ENCODE measurements around the gene PSTPIP1. TPM values are rescaled to one million over a fixed set of nuclear protein-coding genes. Genes with fewer than 3 reads are reported as not detected.

Gene PSTPIP1
- total and polyA plus RNA-seq, 10 of the 15 experiments (the other 5 are each of a cell fraction or from before 2014, with no cell fraction given), result 0.50 to 29.3 (median 14.5) TPM

- no peaks in the 10 kb centered on the region for H3K36me3 ChIP-seq (ENCODE audit: control insufficient read depth in 2 of 2, insufficient read depth in 2 of 2, low read length in 1 of 2)
- DNase-seq (ENCODE audit: low read depth, low spot score) (no peak), ATAC-seq (no peak), FAIRE-seq (no peak)
- CTCF ChIA-PET, result interaction anchor here (0.8 to 6.4 kb wide), 3 partner anchors 29 to 525 kb away, joined by 3 to 57 read pairs (median 5); no protein-coding TSS in a partner anchor
- no peaks in the 10 kb centered on the region for H3K27me3 ChIP-seq (replicated peaks in 1 of 2; ENCODE audit: control insufficient read depth in 2 of 2, insufficient read depth in 2 of 2, low read length in 1 of 2)
- H2AFZ ChIP-seq (ENCODE audit: control insufficient read depth, low read depth, low read length), result no peak overlapping the region
- SMC1A ChIA-PET (ENCODE audit: uncharacterized antibody, unreplicated experiment), result interaction anchor here (1.2 to 22.2 kb wide), 7 partner anchors 12 to 403 kb away, joined by 3 to 375 read pairs (median 4); partner anchors contain the start of gene HMG20A
- H3K27ac ChIP-seq (ENCODE audit: control insufficient read depth, insufficient read depth), result no peak overlapping the region
- H3K4me2 ChIP-seq (ENCODE audit: control insufficient read depth, insufficient read depth), result no peak overlapping the region
- POLR2A ChIA-PET, result interaction anchor here (0.6 to 4.0 kb wide), 5 partner anchors 19 to 44 kb away, joined by 3 to 19 read pairs (median 3); no protein-coding TSS in a partner anchor
- H3K4me1 ChIP-seq (ENCODE audit: control insufficient read depth, insufficient read depth, low read length), result peaks cover 63% of the 10 kb centered on the region
- intact Hi-C loops (cut with micrococcal nuclease; ENCODE audit: unreplicated experiment) (no loop called here), in situ Hi-C loops (cut with MboI) (no loop called here)
- H3K9ac ChIP-seq (ENCODE audit: control insufficient read depth, insufficient read depth, low read length), result no peak overlapping the region
- TF ChIP-seq NFYA (IDR thresholded peaks at IDR 0.05; ENCODE audit: borderline replicate concordance, low read depth, low read length) (no peak), ATF3 (IDR thresholded peaks at IDR 0.05; ENCODE audit: borderline replicate concordance, extremely low read depth, low read depth, low read length) (no peak), POLR2AphosphoS5 (IDR thresholded peaks at IDR 0.05; ENCODE audit: low read length) (no peak), CBFB (IDR thresholded peaks at IDR 0.05; ENCODE audit: low read depth) (no peak), PAX8 (IDR thresholded peaks at IDR 0.05) (no peak), CEBPZ (IDR thresholded peaks at IDR 0.05; ENCODE audit: low read depth, low read length) (no peak), EGR1 (IDR thresholded peaks at IDR 0.05; ENCODE audit: borderline replicate concordance in 1 of 2, low read depth in 2 of 2, low read length in 2 of 2) (no peak), MYB (IDR thresholded peaks at IDR 0.05; ENCODE audit: borderline replicate concordance, low read depth, low read length) (no peak)
- TF ChIP-seq, protein P1, sequence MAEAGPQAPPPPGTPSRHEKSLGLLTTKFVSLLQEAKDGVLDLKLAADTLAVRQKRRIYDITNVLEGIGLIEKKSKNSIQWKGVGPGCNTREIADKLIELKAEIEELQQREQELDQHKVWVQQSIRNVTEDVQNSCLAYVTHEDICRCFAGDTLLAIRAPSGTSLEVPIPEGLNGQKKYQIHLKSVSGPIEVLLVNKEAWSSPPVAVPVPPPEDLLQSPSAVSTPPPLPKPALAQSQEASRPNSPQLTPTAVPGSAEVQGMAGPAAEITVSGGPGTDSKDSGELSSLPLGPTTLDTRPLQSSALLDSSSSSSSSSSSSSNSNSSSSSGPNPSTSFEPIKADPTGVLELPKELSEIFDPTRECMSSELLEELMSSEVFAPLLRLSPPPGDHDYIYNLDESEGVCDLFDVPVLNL (IDR thresholded peaks at IDR 0.05; ENCODE audit: low read depth, low read length), result no peak
- H3K9me3 ChIP-seq (replicated peaks; ENCODE audit: control insufficient read depth, insufficient read depth, low read length), result no peaks in the 10 kb centered on the region
- WGBS (ENCODE audit: insufficient coverage, insufficient replicate concordance, low lambda C conversion rate, missing lambda C conversion rate), result 86% methylated on average over 20 of the region's 20 CpGs
- no TSS peak for BruUV-seq (replicated peaks)
- H3K79me2 ChIP-seq (ENCODE audit: control insufficient read depth, insufficient read depth, low read length), result no peaks in the 10 kb centered on the region
- RAD21 ChIA-PET (ENCODE audit: unreplicated experiment), result interaction anchor here (0.9 to 15.5 kb wide), 7 partner anchors 7 to 40 kb away, joined by 3 to 259 read pairs (median 7); no protein-coding TSS in a partner anchor
- H4K20me1 ChIP-seq (ENCODE audit: control insufficient read depth, insufficient read depth), result no peaks in the 10 kb centered on the region
- no peak overlapping the region for H3K4me3 ChIP-seq
These were observed 23.1 kb downstream of the PSTPIP1 start for GRCh38 chr15:77017761-77018720.
